Fibroblast of skin of right quadriceps (primary cell): ENCODE results near the gene LY6G6C.

Experiments used
- DNase-seq: peaks from one replicate; pipeline ENCODE4 v3.0.0-alpha.2; 2013

LY6G6C gene

GRCh38 chr6:31721351-31722020 lies at the start of gene LY6G6C:
Gene LY6G6C, minus strand, starts transcription at chr6:31721746. Its CDS starts 67 bp downstream, at chr6:31721679.
- no peak for DNase-seq

GRCh38 chr6:31770860-31771259 lies 49.3 kb upstream of the LY6G6C start:
- DNase-seq = no peak

GRCh38 chr6:31769684-31770371 lies 48.3 kb upstream of the LY6G6C start:
- peak; percentile 33 for DNase-seq

GRCh38 chr6:31768363-31769257 lies 47.1 kb upstream of the LY6G6C start:
- DNase-seq = no peak

GRCh38 chr6:31767096-31767645 lies 45.6 kb upstream of the LY6G6C start:
- no peak for DNase-seq

GRCh38 chr6:31765910-31766794 lies 44.6 kb upstream of the LY6G6C start:
- no peak for DNase-seq

GRCh38 chr6:31765559-31765909 lies 44.0 kb upstream of the LY6G6C start:
- no peak for DNase-seq

- DNase-seq = no peak
Observed at GRCh38 chr6:31764198-31764597, 42.7 kb upstream of the LY6G6C start.

GRCh38 chr6:31763619-31763940 lies 42.0 kb upstream of the LY6G6C start:
- DNase-seq = peak; percentile 75

GRCh38 chr6:31762878-31763618 lies 41.5 kb upstream of the LY6G6C start:
- DNase-seq = no peak

GRCh38 chr6:31762356-31762755 lies 40.8 kb upstream of the LY6G6C start, which contains the start of gene SAPCD1:
Gene SAPCD1, plus strand, starts transcription at chr6:31762656. Its CDS starts 399 bp downstream, at chr6:31763055.
- no peak for DNase-seq

- DNase-seq = no peak
Observed at GRCh38 chr6:31761343-31761742, 39.8 kb upstream of the LY6G6C start.

GRCh38 chr6:31760790-31761189 lies 39.2 kb upstream of the LY6G6C start:
- DNase-seq = no peak

GRCh38 chr6:31758281-31758680 lies 36.7 kb upstream of the LY6G6C start:
- no peak for DNase-seq

- DNase-seq = peak; percentile 77
Observed at GRCh38 chr6:31752739-31753319, 31.3 kb upstream of the LY6G6C start.

GRCh38 chr6:31750411-31751022 lies 29.0 kb upstream of the LY6G6C start:
- DNase-seq = no peak

GRCh38 chr6:31749301-31750036 lies 27.9 kb upstream of the LY6G6C start:
- no peak for DNase-seq

- no peak for DNase-seq
Observed at GRCh38 chr6:31744422-31744821, 22.9 kb upstream of the LY6G6C start.

GRCh38 chr6:31742894-31743293 lies 21.3 kb upstream of the LY6G6C start:
- no peak for DNase-seq

GRCh38 chr6:31741815-31742214 lies 20.3 kb upstream of the LY6G6C start:
- DNase-seq = no peak
